Measurements from ENCODE around the gene ELP5. TPM values are rescaled to one million over a fixed set of nuclear protein-coding genes. Genes with fewer than 3 reads are reported as not detected.
A peak's percentile ranks its signal among the peaks of the same experiment; 100 is the strongest.

Gene ELP5
- total and polyA plus RNA-seq, 2 donors (not counting 1 experiment from before 2014, with no cell fraction given): 22.6 to 33.2 TPM

DNA sequence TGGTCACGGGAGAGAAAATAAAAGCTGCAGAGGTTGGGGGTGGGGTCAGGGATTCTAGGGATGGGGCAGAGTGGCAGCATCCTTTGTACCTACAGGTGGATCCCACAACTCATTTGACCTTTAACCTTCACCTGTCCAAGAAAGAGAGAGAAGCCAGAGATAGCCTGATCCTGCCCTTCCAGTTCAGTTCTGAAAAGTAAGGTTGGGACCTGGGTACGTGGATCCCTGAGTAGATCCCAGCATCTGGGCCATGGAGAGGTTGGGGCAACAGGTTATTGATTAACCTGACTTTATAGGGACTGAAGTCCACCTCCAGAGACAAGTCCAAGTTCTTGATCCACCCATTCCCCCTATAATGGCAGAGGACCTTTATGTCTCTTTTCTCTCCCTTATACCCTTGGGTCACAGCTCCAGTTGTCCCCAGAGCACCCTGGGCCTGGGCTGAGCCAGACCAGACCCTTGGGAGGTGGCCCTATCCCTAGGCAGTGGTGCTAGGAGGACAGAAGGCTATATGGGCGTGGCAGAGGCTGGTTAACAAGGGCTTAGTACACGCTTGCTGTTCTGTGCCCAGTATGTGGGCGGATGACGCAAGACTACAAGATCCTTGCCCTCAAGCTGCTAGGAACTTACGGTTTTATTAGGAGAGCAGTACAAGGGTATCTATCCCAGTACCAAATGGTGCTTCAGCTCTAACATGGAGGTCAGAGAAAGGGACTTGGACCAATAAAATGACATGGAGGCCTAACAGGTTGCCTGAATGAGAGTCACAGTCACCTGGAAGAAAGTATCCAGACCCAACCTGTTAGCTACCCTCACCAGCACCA is 6.9 kb downstream of the ELP5 start:
- Histone ChIP-seq H3K4me2 (ENCODE audit: extremely low read depth, insufficient read depth, low read length) (no peak overlapping the region), H3K9me3 (ENCODE audit: control insufficient read depth, insufficient read depth, low read depth, low read length) (no peaks in the 10 kb centered on the region), H3K9ac (ENCODE audit: insufficient read depth, low read length) (no peak overlapping the region), H3K4me3 (replicated peaks in 1 of 4; ENCODE audit: control extremely low read depth in 1 of 4, insufficient read depth in 1 of 4, low read depth in 3 of 4, low read length in 4 of 4) (no peak overlapping the region), H3K79me2 (ENCODE audit: control insufficient read depth, insufficient read depth, low read length) (no peaks in the 10 kb centered on the region), H3K27ac (ENCODE audit: insufficient read depth, low read length) (no peak overlapping the region), H3K36me3 (ENCODE audit: control insufficient read depth, insufficient read depth, low read length) (peaks cover 1% of the 10 kb centered on the region), H3K4me1 (ENCODE audit: control insufficient read depth, extremely low read depth, insufficient read depth, low read length) (no peaks in the 10 kb centered on the region), H4K20me1 (ENCODE audit: control insufficient read depth, extremely low read depth, insufficient read depth, low read length) (no peaks in the 10 kb centered on the region), H3K27me3 (ENCODE audit: control insufficient read depth, insufficient read depth, low read length) (no peaks in the 10 kb centered on the region), H2AFZ (ENCODE audit: low read length) (no peak overlapping the region)
- peak; percentile 34 to 39 for DNase-seq (ENCODE audit: low read depth in 2 of 2)
- no peak for TF ChIP-seq EZH2 (IDR thresholded peaks at IDR 0.05; ENCODE audit: low read length, missing control alignments)
- TF ChIP-seq, protein P1, sequence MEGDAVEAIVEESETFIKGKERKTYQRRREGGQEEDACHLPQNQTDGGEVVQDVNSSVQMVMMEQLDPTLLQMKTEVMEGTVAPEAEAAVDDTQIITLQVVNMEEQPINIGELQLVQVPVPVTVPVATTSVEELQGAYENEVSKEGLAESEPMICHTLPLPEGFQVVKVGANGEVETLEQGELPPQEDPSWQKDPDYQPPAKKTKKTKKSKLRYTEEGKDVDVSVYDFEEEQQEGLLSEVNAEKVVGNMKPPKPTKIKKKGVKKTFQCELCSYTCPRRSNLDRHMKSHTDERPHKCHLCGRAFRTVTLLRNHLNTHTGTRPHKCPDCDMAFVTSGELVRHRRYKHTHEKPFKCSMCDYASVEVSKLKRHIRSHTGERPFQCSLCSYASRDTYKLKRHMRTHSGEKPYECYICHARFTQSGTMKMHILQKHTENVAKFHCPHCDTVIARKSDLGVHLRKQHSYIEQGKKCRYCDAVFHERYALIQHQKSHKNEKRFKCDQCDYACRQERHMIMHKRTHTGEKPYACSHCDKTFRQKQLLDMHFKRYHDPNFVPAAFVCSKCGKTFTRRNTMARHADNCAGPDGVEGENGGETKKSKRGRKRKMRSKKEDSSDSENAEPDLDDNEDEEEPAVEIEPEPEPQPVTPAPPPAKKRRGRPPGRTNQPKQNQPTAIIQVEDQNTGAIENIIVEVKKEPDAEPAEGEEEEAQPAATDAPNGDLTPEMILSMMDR (conservative IDR thresholded peaks at IDR 0.05 in 1 of 2, IDR thresholded peaks at IDR 0.05 in 1 of 2; ENCODE audit: low read depth in 1 of 2, low read length in 2 of 2): no peak

DNA sequence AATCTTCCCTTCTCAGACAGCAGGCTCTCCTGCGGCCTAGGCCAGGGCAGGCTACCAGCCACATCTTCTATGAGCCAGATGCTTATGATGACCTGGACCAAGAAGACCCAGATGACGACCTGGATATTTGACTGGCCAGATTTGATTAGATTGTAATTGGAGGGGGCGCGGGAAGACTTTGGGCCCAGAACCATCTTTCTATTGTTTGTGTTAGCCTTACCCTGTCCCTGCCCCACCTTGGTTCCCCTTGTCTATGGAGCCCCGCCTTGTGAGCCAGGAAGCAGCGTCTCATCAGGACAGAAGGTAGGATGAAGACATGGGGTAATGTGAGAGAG is 7.5 kb downstream of the ELP5 start:
- no peak overlapping the region for H3K9ac ChIP-seq (ENCODE audit: insufficient read depth, low read length)
- H3K9me3 ChIP-seq (ENCODE audit: control insufficient read depth, insufficient read depth, low read depth, low read length): no peaks in the 10 kb centered on the region
- no peak for DNase-seq (ENCODE audit: low read depth in 2 of 2)
- no peak overlapping the region for H3K4me2 ChIP-seq (ENCODE audit: extremely low read depth, insufficient read depth, low read length)
- no peak overlapping the region for H3K27ac ChIP-seq (ENCODE audit: insufficient read depth, low read length)
- H3K4me3 ChIP-seq (replicated peaks in 1 of 4; ENCODE audit: control extremely low read depth in 1 of 4, insufficient read depth in 1 of 4, low read depth in 3 of 4, low read length in 4 of 4): no peak overlapping the region
- no peaks in the 10 kb centered on the region for H3K79me2 ChIP-seq (ENCODE audit: control insufficient read depth, insufficient read depth, low read length)
- H2AFZ ChIP-seq (ENCODE audit: low read length): no peak overlapping the region
- no peaks in the 10 kb centered on the region for H4K20me1 ChIP-seq (ENCODE audit: control insufficient read depth, extremely low read depth, insufficient read depth, low read length)
- peaks cover 1% of the 10 kb centered on the region for H3K36me3 ChIP-seq (ENCODE audit: control insufficient read depth, insufficient read depth, low read length)
- no peaks in the 10 kb centered on the region for H3K27me3 ChIP-seq (ENCODE audit: control insufficient read depth, insufficient read depth, low read length)
- no peak for TF ChIP-seq EZH2 (IDR thresholded peaks at IDR 0.05; ENCODE audit: low read length, missing control alignments)
- TF ChIP-seq, protein P1 (conservative IDR thresholded peaks at IDR 0.05 in 1 of 2, IDR thresholded peaks at IDR 0.05 in 1 of 2; ENCODE audit: low read depth in 1 of 2, low read length in 2 of 2): no peak
- peaks cover 2% of the 10 kb centered on the region for H3K4me1 ChIP-seq (ENCODE audit: control insufficient read depth, extremely low read depth, insufficient read depth, low read length)

DNA sequence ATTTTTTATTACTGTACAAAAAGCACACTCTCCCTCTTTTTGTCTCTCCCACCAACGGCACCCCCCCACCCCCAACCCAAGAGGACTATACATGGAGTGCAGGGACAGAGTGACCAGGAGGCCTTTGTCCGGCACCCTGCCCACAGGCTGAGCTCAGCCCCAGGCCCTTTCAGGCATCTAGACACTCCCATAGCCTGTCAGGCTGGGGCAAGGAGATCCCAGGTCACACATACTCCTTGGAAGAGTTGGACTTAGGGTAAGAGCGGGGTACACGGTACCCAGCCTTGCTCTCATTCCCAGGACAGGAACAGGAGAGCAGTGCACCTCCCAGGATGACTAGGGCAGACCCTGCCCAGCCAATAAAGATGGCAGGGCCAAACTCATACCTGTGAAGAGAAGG is 8.1 kb downstream of the ELP5 start:
- Histone ChIP-seq H3K4me2 (ENCODE audit: extremely low read depth, insufficient read depth, low read length) (no peak overlapping the region), H3K4me3 (replicated peaks in 1 of 4; ENCODE audit: control extremely low read depth in 1 of 4, insufficient read depth in 1 of 4, low read depth in 3 of 4, low read length in 4 of 4) (no peak overlapping the region), H3K27ac (ENCODE audit: insufficient read depth, low read length) (no peak overlapping the region), H3K4me1 (ENCODE audit: control insufficient read depth, extremely low read depth, insufficient read depth, low read length) (peaks cover 3% of the 10 kb centered on the region), H3K9me3 (ENCODE audit: control insufficient read depth, insufficient read depth, low read depth, low read length) (no peaks in the 10 kb centered on the region), H3K9ac (ENCODE audit: insufficient read depth, low read length) (no peak overlapping the region), H3K79me2 (ENCODE audit: control insufficient read depth, insufficient read depth, low read length) (no peaks in the 10 kb centered on the region), H3K27me3 (ENCODE audit: control insufficient read depth, insufficient read depth, low read length) (no peaks in the 10 kb centered on the region), H3K36me3 (ENCODE audit: control insufficient read depth, insufficient read depth, low read length) (peaks cover 1% of the 10 kb centered on the region), H4K20me1 (ENCODE audit: control insufficient read depth, extremely low read depth, insufficient read depth, low read length) (no peaks in the 10 kb centered on the region), H2AFZ (ENCODE audit: low read length) (no peak overlapping the region)
- no peak for TF ChIP-seq EZH2 (IDR thresholded peaks at IDR 0.05; ENCODE audit: low read length, missing control alignments)
- DNase-seq (ENCODE audit: low read depth in 2 of 2): no peak

All from fibroblast of lung (primary cell).